ENCODE measurements around the gene MYOC. TPM values are rescaled to one million over a fixed set of nuclear protein-coding genes. Genes with fewer than 3 reads are reported as not detected.
"Not testable (repeated sequence)": the region's sequence is repeated elsewhere in the genome, so short reads cannot be mapped to it uniquely, and the experiment has no call there.

Gene MYOC
- total RNA-seq, 1 donor from 2014 or later, result 0.69 TPM

DNA sequence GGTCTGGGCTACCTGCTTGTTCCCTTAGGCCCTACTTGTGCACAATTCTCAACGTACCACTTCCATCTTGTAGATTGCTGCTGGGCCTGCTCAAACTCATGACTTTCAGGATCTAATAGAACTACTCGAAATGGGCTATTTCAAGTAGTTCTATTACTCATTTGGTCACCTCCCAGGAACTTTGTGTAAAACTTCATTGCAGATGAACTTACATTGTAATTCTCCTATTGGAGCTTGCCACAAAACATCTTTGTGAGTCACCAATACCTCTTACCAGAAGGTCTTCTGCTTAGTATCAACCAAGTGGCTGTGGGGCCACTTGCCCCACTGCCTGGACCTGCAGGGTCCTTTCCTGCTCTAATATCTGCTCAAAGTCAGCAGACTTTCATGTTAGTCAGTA lies 41.2 kb downstream of the MYOC start:
- Histone ChIP-seq H3K27me3 (no peaks in the 10 kb centered on the region), H3K9me3 (no peaks in the 10 kb centered on the region), H3K36me3 (no peaks in the 10 kb centered on the region), H3K4me3 (no peak overlapping the region), H3K27ac (no peak overlapping the region), H3K4me1 (no peaks in the 10 kb centered on the region)
- DNase-seq (no peak), ATAC-seq (no peak)
- TF ChIP-seq, protein P1, sequence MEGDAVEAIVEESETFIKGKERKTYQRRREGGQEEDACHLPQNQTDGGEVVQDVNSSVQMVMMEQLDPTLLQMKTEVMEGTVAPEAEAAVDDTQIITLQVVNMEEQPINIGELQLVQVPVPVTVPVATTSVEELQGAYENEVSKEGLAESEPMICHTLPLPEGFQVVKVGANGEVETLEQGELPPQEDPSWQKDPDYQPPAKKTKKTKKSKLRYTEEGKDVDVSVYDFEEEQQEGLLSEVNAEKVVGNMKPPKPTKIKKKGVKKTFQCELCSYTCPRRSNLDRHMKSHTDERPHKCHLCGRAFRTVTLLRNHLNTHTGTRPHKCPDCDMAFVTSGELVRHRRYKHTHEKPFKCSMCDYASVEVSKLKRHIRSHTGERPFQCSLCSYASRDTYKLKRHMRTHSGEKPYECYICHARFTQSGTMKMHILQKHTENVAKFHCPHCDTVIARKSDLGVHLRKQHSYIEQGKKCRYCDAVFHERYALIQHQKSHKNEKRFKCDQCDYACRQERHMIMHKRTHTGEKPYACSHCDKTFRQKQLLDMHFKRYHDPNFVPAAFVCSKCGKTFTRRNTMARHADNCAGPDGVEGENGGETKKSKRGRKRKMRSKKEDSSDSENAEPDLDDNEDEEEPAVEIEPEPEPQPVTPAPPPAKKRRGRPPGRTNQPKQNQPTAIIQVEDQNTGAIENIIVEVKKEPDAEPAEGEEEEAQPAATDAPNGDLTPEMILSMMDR (IDR thresholded peaks at IDR 0.05), result no peak
- intact Hi-C loops (cut with DNase I), result no loop called here

- Histone ChIP-seq H3K9me3 (no peaks in the 10 kb centered on the region), H3K27me3 (no peaks in the 10 kb centered on the region), H3K4me1 (no peaks in the 10 kb centered on the region), H3K36me3 (no peaks in the 10 kb centered on the region), H3K4me3 (no peak overlapping the region), H3K27ac (no peak overlapping the region)
- intact Hi-C loops (cut with DNase I), result no loop called here
- TF ChIP-seq, protein P1 (IDR thresholded peaks at IDR 0.05), result no peak
- ATAC-seq, result peak; percentile 41
- no peak for DNase-seq
Observed at GRCh38 chr1:171610385-171610784, 42.1 kb downstream of the MYOC start.

DNA sequence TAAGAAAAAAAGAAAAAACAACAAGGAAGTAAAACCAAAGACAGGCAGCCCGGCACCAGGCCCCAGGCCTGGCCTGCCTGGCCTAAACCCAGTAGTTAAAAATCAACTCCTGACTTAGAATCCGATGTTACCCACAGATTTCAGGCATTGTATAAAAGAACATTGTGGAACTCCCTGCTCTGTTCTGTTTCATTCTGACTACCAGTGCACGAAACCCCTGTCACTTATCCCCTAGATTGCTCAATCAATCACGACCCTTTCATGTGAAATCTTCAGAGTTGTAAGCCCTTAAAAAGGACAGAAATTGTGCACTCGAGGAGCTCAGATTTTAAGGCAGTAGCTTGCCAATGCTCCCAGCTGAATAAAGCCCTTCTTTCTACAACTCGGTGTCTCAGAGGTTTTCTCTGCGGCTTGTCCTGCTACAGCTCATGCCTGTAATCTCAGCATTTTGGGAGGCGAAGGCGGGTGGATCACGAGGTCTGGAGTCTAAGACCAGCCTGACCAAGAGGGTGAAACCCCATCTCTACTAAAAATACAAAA lies 46.0 kb downstream of the MYOC start:
- Histone ChIP-seq H3K36me3 (no peaks in the 10 kb centered on the region), H3K4me3 (no peak overlapping the region), H3K9me3 (no peaks in the 10 kb centered on the region), H3K4me1 (no peaks in the 10 kb centered on the region), H3K27me3 (no peaks in the 10 kb centered on the region), H3K27ac (no peak overlapping the region)
- no peak for ATAC-seq
- intact Hi-C loops (cut with DNase I), result no loop called here
- TF ChIP-seq, protein P1 (IDR thresholded peaks at IDR 0.05), result no peak
- DNase-seq, result no peak

DNA sequence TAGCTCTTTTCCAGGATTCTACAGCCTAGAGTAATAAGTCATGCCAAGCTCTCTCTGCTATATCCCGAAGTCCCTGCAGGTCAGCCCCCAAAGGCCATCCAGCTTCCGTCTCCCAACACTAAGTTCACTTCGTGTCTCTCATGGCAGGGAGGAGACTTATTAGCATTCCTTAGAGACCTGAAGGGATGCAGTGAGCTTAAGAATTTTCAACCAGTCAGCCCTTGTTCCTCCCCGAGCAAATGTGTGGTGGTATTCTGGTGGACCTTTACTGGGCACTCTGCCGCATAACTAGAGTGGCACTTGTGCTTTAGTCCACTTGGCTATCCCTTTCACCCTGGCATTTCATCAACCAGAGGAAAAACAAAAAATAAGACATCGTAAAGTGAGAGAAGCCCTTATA lies 49.4 kb downstream of the MYOC start:
- H3K4me1 ChIP-seq; H3K9me3 ChIP-seq; H3K36me3 ChIP-seq; ATAC-seq; H3K27ac ChIP-seq; H3K27me3 ChIP-seq; intact Hi-C loops (cut with DNase I); H3K4me3 ChIP-seq; DNase-seq: not testable (repeated sequence)

- Histone ChIP-seq H3K27me3 (no peaks in the 10 kb centered on the region), H3K9me3 (no peaks in the 10 kb centered on the region), H3K27ac (no peak overlapping the region), H3K36me3 (no peaks in the 10 kb centered on the region), H3K4me3 (no peak overlapping the region), H3K4me1 (no peaks in the 10 kb centered on the region)
- ATAC-seq, result no peak
- TF ChIP-seq, protein P1 (IDR thresholded peaks at IDR 0.05), result no peak
- intact Hi-C loops (cut with DNase I), result no loop called here
- no peak for DNase-seq
Observed at GRCh38 chr1:171600862-171601261, 51.6 kb downstream of the MYOC start.

DNA sequence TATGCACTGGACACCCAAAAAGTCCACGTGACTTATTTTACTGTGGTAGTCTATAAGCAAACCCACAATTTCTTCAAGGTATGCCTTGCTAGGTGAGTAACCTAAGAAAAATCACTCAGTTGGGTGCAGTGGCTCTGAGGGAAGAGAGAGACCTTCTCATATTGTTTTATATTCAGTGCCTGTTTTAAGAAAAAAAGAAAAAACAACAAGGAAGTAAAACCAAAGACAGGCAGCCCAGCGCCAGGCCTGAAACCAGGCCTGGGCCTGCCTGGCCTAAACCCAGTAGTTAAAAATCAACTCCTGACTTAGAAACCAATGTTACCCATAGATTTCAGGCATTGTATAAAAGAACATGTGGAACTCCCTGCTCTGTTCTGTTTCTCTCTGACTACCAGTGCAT lies 52.2 kb downstream of the MYOC start:
- ATAC-seq, H3K4me1 ChIP-seq: not testable (repeated sequence)

GRCh38 chr1:171597203-171597602 lies 55.3 kb downstream of the MYOC start:
- TF ChIP-seq, protein P1 (IDR thresholded peaks at IDR 0.05), result no peak
- H3K4me3 ChIP-seq, result no peak overlapping the region
- intact Hi-C loops (cut with DNase I), result no loop called here
- DNase-seq (no peak), ATAC-seq (peak; percentile 62)
- no peaks in the 10 kb centered on the region for H3K4me1 ChIP-seq
- H3K27me3 ChIP-seq, result no peaks in the 10 kb centered on the region
- H3K36me3 ChIP-seq, result peaks cover 20% of the 10 kb centered on the region
- no peak overlapping the region for H3K27ac ChIP-seq
- H3K9me3 ChIP-seq, result no peaks in the 10 kb centered on the region

More for the DNA sequence above, 52.2 kb downstream of the MYOC start:
- DNase-seq; H3K4me3 ChIP-seq; H3K36me3 ChIP-seq; H3K27ac ChIP-seq; H3K9me3 ChIP-seq; H3K27me3 ChIP-seq; intact Hi-C loops (cut with DNase I): not testable (repeated sequence)
